ENCODE data around the gene ANKRD62. TPM values are rescaled to one million over a fixed set of nuclear protein-coding genes. Genes with fewer than 3 reads are reported as not detected.

ANKRD62 gene
- total RNA-seq, 2 experiments from 2014 or later, result not detected

GRCh38 chr18:12088096-12088495 is 5.5 kb upstream of the ANKRD62 start:
- H3K4me1 Mint-ChIP-seq (ENCODE audit: low read depth), result no peaks in the 10 kb centered on the region

GRCh38 chr18:12088731-12089375 is 4.8 kb upstream of the ANKRD62 start:
- TF ChIP-seq CTCF (IDR thresholded peaks at IDR 0.05), result no peak
- no peaks in the 10 kb centered on the region for H3K4me1 Mint-ChIP-seq (ENCODE audit: low read depth)
- no peak overlapping the region for H3K27ac Mint-ChIP-seq
- no peaks in the 10 kb centered on the region for H3K36me3 Mint-ChIP-seq (ENCODE audit: low read depth)
- ChIA-PET CTCF (no interaction called here), POLR2A (no interaction called here)
- ATAC-seq, result no peak
- no peak overlapping the region for H3K4me3 Mint-ChIP-seq
- no peak for DNase-seq
- intact Hi-C loops (cut with micrococcal nuclease), result no loop called here
- peaks cover 1% of the 10 kb centered on the region for H3K27me3 Mint-ChIP-seq
- H3K9me3 Mint-ChIP-seq, result no peaks in the 10 kb centered on the region

More at GRCh38 chr18:12088096-12088495, 5.5 kb upstream of the ANKRD62 start:
- ATAC-seq (no peak), DNase-seq (no peak)
- Mint-ChIP-seq H3K4me3 (no peak overlapping the region), H3K27me3 (no peaks in the 10 kb centered on the region), H3K27ac (no peak overlapping the region), H3K36me3 (ENCODE audit: low read depth) (no peaks in the 10 kb centered on the region), H3K9me3 (no peaks in the 10 kb centered on the region)
- ChIA-PET CTCF (no interaction called here), POLR2A (no interaction called here)
- intact Hi-C loops (cut with micrococcal nuclease), result no loop called here
- TF ChIP-seq CTCF (IDR thresholded peaks at IDR 0.05), result no peak

- ATAC-seq, result no peak
- H3K27me3 Mint-ChIP-seq, result peaks cover 3% of the 10 kb centered on the region
- no peak for TF ChIP-seq CTCF (IDR thresholded peaks at IDR 0.05)
Measured at GRCh38 chr18:12091538-12092141, 2.0 kb upstream of the ANKRD62 start.

GRCh38 chr18:12092398-12093229 is 1.0 kb upstream of the ANKRD62 start:
- TF ChIP-seq CTCF (IDR thresholded peaks at IDR 0.05), result no peak
- CTCF ChIA-PET, result no interaction called here
- intact Hi-C loops (cut with micrococcal nuclease), result no loop called here

More at GRCh38 chr18:12091538-12092141, 2.0 kb upstream of the ANKRD62 start:
- no peaks in the 10 kb centered on the region for H3K36me3 Mint-ChIP-seq (ENCODE audit: low read depth)
- H3K4me1 Mint-ChIP-seq (ENCODE audit: low read depth), result no peaks in the 10 kb centered on the region
- H3K4me3 Mint-ChIP-seq, result no peak overlapping the region
- no peak overlapping the region for H3K27ac Mint-ChIP-seq
- CTCF ChIA-PET, result no interaction called here
- intact Hi-C loops (cut with micrococcal nuclease), result no loop called here
- DNase-seq, result no peak
- no peaks in the 10 kb centered on the region for H3K9me3 Mint-ChIP-seq
- POLR2A ChIA-PET, result no interaction called here

GRCh38 chr18:12098374-12098773 is 4.7 kb downstream of the ANKRD62 start:
- DNase-seq, result no peak
- peaks cover 2% of the 10 kb centered on the region for H3K4me1 Mint-ChIP-seq (ENCODE audit: low read depth)
- ChIA-PET CTCF (no interaction called here), POLR2A (no interaction called here)
- ATAC-seq, result peak; percentile 20
- no peaks in the 10 kb centered on the region for H3K36me3 Mint-ChIP-seq (ENCODE audit: low read depth)
- no peak for TF ChIP-seq CTCF (IDR thresholded peaks at IDR 0.05)
- H3K9me3 Mint-ChIP-seq, result no peaks in the 10 kb centered on the region
- no peak overlapping the region for H3K4me3 Mint-ChIP-seq
- no peak overlapping the region for H3K27ac Mint-ChIP-seq
- intact Hi-C loops (cut with micrococcal nuclease), result no loop called here
- peaks cover 11% of the 10 kb centered on the region for H3K27me3 Mint-ChIP-seq

More at GRCh38 chr18:12092398-12093229, 1.0 kb upstream of the ANKRD62 start:
- peaks cover 3% of the 10 kb centered on the region for H3K27me3 Mint-ChIP-seq
- DNase-seq (no peak), ATAC-seq (peak; percentile 30)
- no peaks in the 10 kb centered on the region for H3K4me1 Mint-ChIP-seq (ENCODE audit: low read depth)
- POLR2A ChIA-PET, result no interaction called here
- no peaks in the 10 kb centered on the region for H3K36me3 Mint-ChIP-seq (ENCODE audit: low read depth)
- H3K4me3 Mint-ChIP-seq, result no peak overlapping the region
- H3K27ac Mint-ChIP-seq, result no peak overlapping the region
- no peaks in the 10 kb centered on the region for H3K9me3 Mint-ChIP-seq

Measured in activated CD8-positive, alpha-beta T cell treated with anti-CD3 and anti-CD28 coated beads for 36 hours (primary cell).